GM19351 (cell line): ENCODE measurements around the gene MAGEA2.
"Not testable (repeated sequence)": the region's sequence is repeated elsewhere in the genome, so short reads cannot be mapped to it uniquely, and the experiment has no call there.

Experiments used
- ATAC-seq: cut with Tn5 transposase; IDR thresholded peaks from one replicate; pipeline ENCODE4 v1.9.1; 2021; ENCODE audit warnings: mild to moderate bottlenecking, moderate library complexity; ENCODE audit not compliant: unreplicated experiment

The MAGEA2 gene

DNA sequence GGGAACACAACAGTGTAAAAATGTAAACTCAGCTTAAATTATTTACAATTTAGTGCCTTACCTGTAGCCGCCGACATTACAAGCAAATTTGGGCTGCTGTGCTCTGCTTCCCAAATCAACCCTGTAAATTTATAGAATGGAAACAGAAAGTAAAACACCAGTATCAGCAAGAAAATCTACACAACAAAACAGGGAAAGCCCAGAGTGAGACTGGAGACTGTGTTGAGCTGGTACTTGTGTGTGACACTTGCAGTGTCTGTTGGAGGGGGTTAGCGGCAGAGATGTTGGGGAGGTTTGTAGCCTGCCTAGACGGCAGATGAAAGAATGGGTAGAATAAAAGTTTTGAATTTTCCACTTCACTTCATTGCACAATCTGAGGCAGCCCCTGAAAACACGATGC, 40.4 kb downstream of the MAGEA2 start:
- ATAC-seq = not testable (repeated sequence)

DNA sequence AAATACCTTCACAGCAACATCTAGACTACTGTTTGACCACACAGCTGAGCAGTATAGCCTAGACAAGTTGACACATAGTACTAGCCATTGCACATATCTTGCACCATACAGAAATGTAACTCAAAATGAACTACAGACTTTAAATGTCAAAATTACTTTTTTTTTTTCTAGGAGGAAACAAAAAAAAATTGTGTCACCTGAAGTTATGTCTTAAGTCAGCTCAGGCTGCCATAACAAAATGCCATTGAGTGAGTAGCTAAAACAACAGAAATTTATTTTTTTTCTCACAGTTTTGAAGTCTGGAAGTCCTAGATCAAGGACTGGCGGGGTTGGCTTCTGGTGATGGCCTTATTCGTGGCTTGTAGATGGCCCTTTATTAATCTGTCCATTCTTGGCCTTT, 44.5 kb downstream of the MAGEA2 start, which contains the start of gene CSAG2:
TSS of gene CSAG2 (minus strand) at position 101 of the 400 bp plus-strand sequence. CDS start 161 bp downstream, outside the sequence.
- not testable (repeated sequence) for ATAC-seq

DNA sequence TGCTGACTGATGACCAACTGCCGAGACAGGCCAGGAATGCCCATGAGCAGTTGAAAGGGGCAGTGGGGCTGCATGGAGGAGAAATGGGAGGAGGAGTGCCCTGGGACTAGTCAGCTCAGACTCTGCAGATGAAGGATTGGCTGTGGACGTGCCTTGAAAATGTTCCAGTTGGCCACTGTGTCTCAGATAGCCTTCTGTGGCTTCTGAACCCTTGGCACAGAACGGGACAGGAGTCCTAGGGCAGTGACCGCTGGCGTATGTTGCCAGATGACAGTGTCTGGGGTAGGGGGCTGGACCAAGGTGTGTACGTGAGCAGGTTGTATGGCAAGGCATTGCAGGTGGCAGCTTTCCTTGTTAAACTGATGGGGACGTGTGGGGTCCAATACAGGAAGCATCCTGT, 47.1 kb downstream of the MAGEA2 start:
- ATAC-seq = not testable (repeated sequence)

DNA sequence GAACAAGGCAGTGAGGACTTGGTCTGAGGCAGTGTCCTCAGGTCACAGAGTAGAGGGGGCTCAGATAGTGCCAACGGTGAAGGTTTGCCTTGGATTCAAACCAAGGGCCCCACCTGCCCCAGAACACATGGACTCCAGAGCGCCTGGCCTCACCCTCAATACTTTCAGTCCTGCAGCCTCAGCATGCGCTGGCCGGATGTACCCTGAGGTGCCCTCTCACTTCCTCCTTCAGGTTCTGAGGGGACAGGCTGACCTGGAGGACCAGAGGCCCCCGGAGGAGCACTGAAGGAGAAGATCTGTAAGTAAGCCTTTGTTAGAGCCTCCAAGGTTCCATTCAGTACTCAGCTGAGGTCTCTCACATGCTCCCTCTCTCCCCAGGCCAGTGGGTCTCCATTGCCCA, 53.3 kb downstream of the MAGEA2 start:
- ATAC-seq = not testable (repeated sequence)
